ENCODE measurements around the gene KRTAP10-6.

- TF ChIP-seq POLR2A (IDR thresholded peaks at IDR 0.05; ENCODE audit: low read length): no peak
- no peak for TF ChIP-seq GATA1 (IDR thresholded peaks at IDR 0.05; ENCODE audit: low read depth, low read length)
Measured at GRCh38 chr21:44576025-44576420, 16.3 kb downstream of the KRTAP10-6 start.

Data from erythroblast (primary cell).